ENCODE measurements around the gene RIT2.
"Not testable (repeated sequence)": the region's sequence is repeated elsewhere in the genome, so short reads cannot be mapped to it uniquely, and the experiment has no call there.

RIT2 gene

GRCh38 chr18:42824178-42824577 is 291.3 kb downstream of the RIT2 start:
- Mint-ChIP-seq H3K27ac (no peak overlapping the region), H3K4me1 (ENCODE audit: low read depth) (no peaks in the 10 kb centered on the region), H3K9me3 (peaks cover 3% of the 10 kb centered on the region), H3K4me3 (no peak overlapping the region), H3K36me3 (ENCODE audit: low read depth) (no peaks in the 10 kb centered on the region), H3K27me3 (no peaks in the 10 kb centered on the region)

GRCh38 chr18:42822711-42823110 is 292.8 kb downstream of the RIT2 start:
- Mint-ChIP-seq H3K9me3 (peaks cover 3% of the 10 kb centered on the region), H3K36me3 (ENCODE audit: low read depth) (no peaks in the 10 kb centered on the region), H3K4me1 (ENCODE audit: low read depth) (no peaks in the 10 kb centered on the region), H3K27me3 (no peaks in the 10 kb centered on the region), H3K27ac (no peak overlapping the region), H3K4me3 (no peak overlapping the region)

DNA sequence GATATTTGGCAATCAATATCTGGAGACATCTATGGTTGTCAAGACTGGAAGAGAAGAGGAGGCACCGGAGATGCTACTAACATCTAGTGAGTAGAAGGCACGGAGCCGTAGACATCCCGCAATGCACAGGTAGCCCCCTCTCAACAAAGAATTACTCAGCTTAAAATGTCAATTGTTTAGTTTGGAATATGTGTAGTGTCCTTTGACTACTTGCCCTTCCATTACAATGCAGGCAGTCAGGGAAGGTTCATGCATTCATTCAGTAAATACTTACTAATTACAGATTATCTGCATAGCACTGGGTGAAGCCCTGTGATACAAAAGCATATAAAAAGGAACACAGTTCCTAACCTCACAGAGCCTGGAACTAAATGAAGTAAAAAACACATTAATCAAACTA is 294.0 kb downstream of the RIT2 start:
- Mint-ChIP-seq H3K27ac (no peak overlapping the region), H3K9me3 (peaks cover 3% of the 10 kb centered on the region), H3K36me3 (ENCODE audit: low read depth) (no peaks in the 10 kb centered on the region), H3K4me1 (ENCODE audit: low read depth) (no peaks in the 10 kb centered on the region), H3K4me3 (no peak overlapping the region), H3K27me3 (no peaks in the 10 kb centered on the region)

DNA sequence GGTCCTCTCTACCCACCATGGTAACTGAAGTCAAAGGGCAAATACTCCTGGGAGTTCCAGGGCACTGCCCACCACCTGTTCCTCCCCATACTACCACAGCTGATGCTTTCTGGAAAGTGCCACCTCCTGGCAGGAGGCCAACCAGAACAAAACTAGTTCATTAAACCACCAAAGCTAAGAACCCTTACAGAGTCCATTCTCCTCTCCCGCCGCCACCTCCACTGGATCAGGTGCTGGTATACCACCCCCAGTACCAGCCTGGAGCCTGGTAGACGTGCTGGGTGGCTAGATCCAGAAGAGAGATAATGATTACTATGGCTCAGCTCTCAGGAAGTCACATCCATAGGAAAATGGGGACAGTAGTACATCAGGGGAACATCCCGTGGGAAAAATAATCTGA is 300.9 kb downstream of the RIT2 start:
- Mint-ChIP-seq H3K4me1 (ENCODE audit: low read depth) (no peaks in the 10 kb centered on the region), H3K4me3 (no peak overlapping the region), H3K36me3 (ENCODE audit: low read depth) (no peaks in the 10 kb centered on the region), H3K27ac (no peak overlapping the region), H3K9me3 (no peaks in the 10 kb centered on the region), H3K27me3 (no peaks in the 10 kb centered on the region)

GRCh38 chr18:42814184-42814583 is 301.3 kb downstream of the RIT2 start:
- Mint-ChIP-seq H3K4me1 (ENCODE audit: low read depth) (no peaks in the 10 kb centered on the region), H3K36me3 (ENCODE audit: low read depth) (no peaks in the 10 kb centered on the region), H3K9me3 (no peaks in the 10 kb centered on the region), H3K27ac (no peak overlapping the region), H3K27me3 (no peaks in the 10 kb centered on the region), H3K4me3 (no peak overlapping the region)

GRCh38 chr18:42813570-42813969 is 301.9 kb downstream of the RIT2 start:
- Mint-ChIP-seq H3K9me3 (no peaks in the 10 kb centered on the region), H3K4me1 (ENCODE audit: low read depth) (no peaks in the 10 kb centered on the region), H3K27me3 (no peaks in the 10 kb centered on the region), H3K4me3 (no peak overlapping the region), H3K27ac (no peak overlapping the region), H3K36me3 (ENCODE audit: low read depth) (no peaks in the 10 kb centered on the region)

- no peak overlapping the region for H3K4me3 Mint-ChIP-seq
- no peak overlapping the region for H3K27ac Mint-ChIP-seq
Observed at GRCh38 chr18:42807887-42808286, 307.6 kb downstream of the RIT2 start.

DNA sequence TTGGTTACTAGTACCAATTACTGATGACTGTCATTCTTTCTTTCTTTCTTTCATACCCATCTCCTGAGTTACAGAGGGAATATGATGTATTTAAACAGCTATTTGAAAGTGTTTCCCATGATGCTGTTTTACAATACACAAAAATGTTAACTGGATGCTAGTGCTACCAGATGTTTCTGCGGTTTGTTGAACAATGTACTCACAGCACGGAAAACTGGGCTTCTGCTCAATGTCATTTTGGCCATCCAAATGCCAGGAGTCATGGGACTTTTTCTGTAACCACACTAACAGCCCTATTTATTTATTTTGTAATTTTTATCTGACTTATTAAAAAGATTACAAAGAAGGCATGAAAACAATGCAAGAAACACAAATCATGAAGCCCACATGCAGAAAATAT is 313.8 kb downstream of the RIT2 start:
- H3K36me3 Mint-ChIP-seq (ENCODE audit: low read depth), result no peaks in the 10 kb centered on the region
- no peaks in the 10 kb centered on the region for H3K27me3 Mint-ChIP-seq
- H3K9me3 Mint-ChIP-seq, result no peaks in the 10 kb centered on the region
- no peak overlapping the region for H3K4me3 Mint-ChIP-seq
- H3K4me1 Mint-ChIP-seq (ENCODE audit: low read depth), result no peaks in the 10 kb centered on the region
- H3K27ac Mint-ChIP-seq, result no peak overlapping the region

More at GRCh38 chr18:42807887-42808286, 307.6 kb downstream of the RIT2 start:
- Mint-ChIP-seq H3K27me3 (no peaks in the 10 kb centered on the region), H3K9me3 (no peaks in the 10 kb centered on the region), H3K36me3 (ENCODE audit: low read depth) (no peaks in the 10 kb centered on the region), H3K4me1 (ENCODE audit: low read depth) (no peaks in the 10 kb centered on the region)

- Mint-ChIP-seq H3K36me3 (ENCODE audit: low read depth) (no peaks in the 10 kb centered on the region), H3K27me3 (no peaks in the 10 kb centered on the region), H3K9me3 (no peaks in the 10 kb centered on the region), H3K4me3 (no peak overlapping the region), H3K27ac (no peak overlapping the region), H3K4me1 (ENCODE audit: low read depth) (no peaks in the 10 kb centered on the region)
Observed at GRCh38 chr18:42798606-42799170, 316.8 kb downstream of the RIT2 start.

GRCh38 chr18:42795213-42795789 is 320.2 kb downstream of the RIT2 start:
- not testable (repeated sequence) for H3K4me1 Mint-ChIP-seq (ENCODE audit: low read depth); H3K36me3 Mint-ChIP-seq (ENCODE audit: low read depth); H3K27me3 Mint-ChIP-seq; H3K9me3 Mint-ChIP-seq; H3K4me3 Mint-ChIP-seq; H3K27ac Mint-ChIP-seq

- Mint-ChIP-seq H3K9me3 (peaks cover 4% of the 10 kb centered on the region), H3K4me1 (ENCODE audit: low read depth) (no peaks in the 10 kb centered on the region), H3K27ac (no peak overlapping the region), H3K4me3 (no peak overlapping the region), H3K27me3 (no peaks in the 10 kb centered on the region), H3K36me3 (ENCODE audit: low read depth) (no peaks in the 10 kb centered on the region)
Observed at GRCh38 chr18:42792731-42793130, 322.8 kb downstream of the RIT2 start.

DNA sequence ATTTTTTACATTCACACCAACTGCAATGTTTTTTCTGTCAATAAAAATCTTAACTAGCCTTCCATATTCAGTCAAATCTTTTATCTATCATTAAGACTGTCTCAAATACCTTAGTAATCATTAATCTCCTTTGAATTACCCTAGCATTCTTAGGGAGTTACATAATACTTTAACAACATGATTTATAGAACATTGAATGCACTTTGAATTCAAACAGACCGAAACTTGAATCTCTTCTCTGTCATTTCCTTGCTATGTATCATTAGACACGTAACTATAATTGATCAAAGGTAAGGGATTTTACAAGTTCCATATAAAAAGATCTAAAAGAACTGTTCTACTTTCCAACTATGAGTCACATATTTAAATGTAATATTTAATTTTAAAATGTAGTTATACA is 330.9 kb downstream of the RIT2 start:
- Mint-ChIP-seq H3K36me3 (ENCODE audit: low read depth) (no peaks in the 10 kb centered on the region), H3K27ac (no peak overlapping the region), H3K9me3 (peaks cover 7% of the 10 kb centered on the region), H3K4me3 (no peak overlapping the region), H3K4me1 (ENCODE audit: low read depth) (no peaks in the 10 kb centered on the region), H3K27me3 (no peaks in the 10 kb centered on the region)

DNA sequence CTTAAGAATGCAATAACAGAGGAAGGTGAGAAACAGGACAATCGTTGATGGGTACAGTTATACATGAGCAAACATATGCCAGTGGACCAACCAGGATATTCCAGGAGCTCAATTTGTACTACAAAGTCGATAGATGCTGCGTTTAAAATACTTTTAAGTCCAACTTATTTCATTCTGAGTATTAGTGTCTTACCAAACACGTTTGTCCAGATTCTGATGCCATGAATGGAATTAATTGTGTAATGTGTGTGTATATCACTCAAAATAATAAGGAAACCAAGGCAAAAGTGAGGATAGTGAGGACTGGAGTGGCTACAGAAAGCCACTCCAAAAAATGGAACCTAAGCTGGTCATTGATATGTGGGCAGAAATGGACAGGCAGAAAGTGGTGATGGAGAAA is 332.6 kb downstream of the RIT2 start:
- H3K9me3 Mint-ChIP-seq, result peaks cover 3% of the 10 kb centered on the region
- H3K4me3 Mint-ChIP-seq, result no peak overlapping the region
- H3K36me3 Mint-ChIP-seq (ENCODE audit: low read depth), result no peaks in the 10 kb centered on the region
- H3K27me3 Mint-ChIP-seq, result no peaks in the 10 kb centered on the region
- no peak overlapping the region for H3K27ac Mint-ChIP-seq
- H3K4me1 Mint-ChIP-seq (ENCODE audit: low read depth), result no peaks in the 10 kb centered on the region

- Mint-ChIP-seq H3K36me3 (ENCODE audit: low read depth) (no peaks in the 10 kb centered on the region), H3K9me3 (peaks cover 3% of the 10 kb centered on the region), H3K4me3 (no peak overlapping the region), H3K4me1 (ENCODE audit: low read depth) (no peaks in the 10 kb centered on the region), H3K27ac (no peak overlapping the region), H3K27me3 (no peaks in the 10 kb centered on the region)
Observed at GRCh38 chr18:42781298-42781815, 334.1 kb downstream of the RIT2 start.

- H3K27ac Mint-ChIP-seq, result no peak overlapping the region
- no peaks in the 10 kb centered on the region for H3K27me3 Mint-ChIP-seq
- no peaks in the 10 kb centered on the region for H3K4me1 Mint-ChIP-seq (ENCODE audit: low read depth)
- peaks cover 3% of the 10 kb centered on the region for H3K9me3 Mint-ChIP-seq
- H3K36me3 Mint-ChIP-seq (ENCODE audit: low read depth), result no peaks in the 10 kb centered on the region
- H3K4me3 Mint-ChIP-seq, result no peak overlapping the region
Observed at GRCh38 chr18:42780171-42780570, 335.3 kb downstream of the RIT2 start.

DNA sequence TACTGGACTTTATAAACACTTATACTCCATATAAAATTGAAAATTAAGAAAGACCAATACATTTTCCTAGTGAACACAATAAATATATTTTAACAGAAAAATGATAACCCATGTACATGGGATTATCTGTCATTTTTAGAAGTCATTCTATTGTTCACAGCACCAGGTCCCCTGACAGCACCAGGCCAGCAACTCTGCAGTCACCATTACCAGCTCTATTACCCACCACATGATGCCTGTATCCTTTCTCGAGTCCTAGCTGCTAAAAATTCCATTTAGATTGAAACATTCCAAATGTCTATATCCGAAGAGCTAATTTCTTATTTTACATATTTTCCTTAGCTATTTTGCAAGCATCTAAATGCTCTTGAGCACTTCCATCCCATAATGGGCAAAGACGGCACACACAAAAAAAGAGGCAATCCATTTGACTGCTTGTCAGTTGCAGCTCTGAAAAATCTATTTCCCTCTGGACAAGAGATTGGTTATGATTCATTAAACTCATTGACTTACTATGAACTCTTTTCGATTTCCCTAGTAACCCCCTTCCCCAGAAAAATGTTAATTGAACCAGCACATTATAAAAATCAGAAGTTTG is 336.9 kb downstream of the RIT2 start:
- Mint-ChIP-seq H3K4me1 (ENCODE audit: low read depth) (no peaks in the 10 kb centered on the region), H3K27ac (no peak overlapping the region), H3K36me3 (ENCODE audit: low read depth) (no peaks in the 10 kb centered on the region), H3K9me3 (peaks cover 7% of the 10 kb centered on the region), H3K4me3 (no peak overlapping the region), H3K27me3 (no peaks in the 10 kb centered on the region)

Data from stimulated activated naive CD8-positive, alpha-beta T cell treated with anti-CD3 and anti-CD28 coated beads, Interleukin-15, Interleukin-2, amounts not matched to agents 100 ng/mL and 50 ng/mL, for 24 hours (primary cell).